ENCODE measurements around the gene HES5.

HES5 gene

DNA sequence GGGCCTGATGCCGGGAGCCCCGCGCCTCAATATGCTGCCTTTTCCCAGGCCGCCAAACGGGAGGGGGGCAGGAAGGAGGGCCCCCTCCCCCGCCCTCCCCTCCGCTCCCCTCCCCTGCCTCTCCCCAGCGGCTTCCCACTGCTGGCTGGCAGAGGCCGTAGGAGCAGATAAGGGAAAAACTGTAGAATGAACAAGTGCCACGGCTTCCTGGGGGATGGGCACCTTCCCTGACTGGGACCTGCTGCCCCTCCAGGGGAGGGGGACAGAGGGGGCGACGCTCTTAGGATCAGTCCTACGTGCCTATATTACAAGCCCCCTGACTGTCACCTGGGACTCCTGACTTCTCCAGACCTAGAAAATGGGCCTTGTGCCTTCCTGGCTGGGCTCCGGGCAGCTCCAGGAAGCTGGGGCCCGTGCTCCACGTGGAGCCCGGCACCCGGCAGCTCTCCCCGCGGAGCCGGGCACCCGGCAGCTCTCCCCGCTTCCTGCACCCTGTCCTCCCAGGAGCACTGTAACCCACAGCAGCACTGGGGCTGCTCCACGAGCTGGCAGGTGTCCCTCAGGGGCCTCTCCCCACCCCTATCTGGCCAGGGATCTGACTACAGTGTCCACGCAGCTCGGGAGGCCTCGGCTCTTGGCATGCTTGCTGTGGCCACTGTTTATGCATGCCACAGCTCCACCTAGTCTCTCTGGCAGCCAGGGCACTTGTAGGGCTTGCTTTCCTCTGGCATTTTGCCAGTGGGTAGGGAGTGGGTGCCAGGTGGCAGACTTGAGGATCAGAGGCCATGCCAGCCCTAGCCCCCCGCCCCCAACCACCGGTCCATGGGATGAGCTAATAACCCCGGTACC, 674 bp upstream of the HES5 start:
- no peak for DNase-seq (ENCODE audit: low read depth, low spot score)

DNA sequence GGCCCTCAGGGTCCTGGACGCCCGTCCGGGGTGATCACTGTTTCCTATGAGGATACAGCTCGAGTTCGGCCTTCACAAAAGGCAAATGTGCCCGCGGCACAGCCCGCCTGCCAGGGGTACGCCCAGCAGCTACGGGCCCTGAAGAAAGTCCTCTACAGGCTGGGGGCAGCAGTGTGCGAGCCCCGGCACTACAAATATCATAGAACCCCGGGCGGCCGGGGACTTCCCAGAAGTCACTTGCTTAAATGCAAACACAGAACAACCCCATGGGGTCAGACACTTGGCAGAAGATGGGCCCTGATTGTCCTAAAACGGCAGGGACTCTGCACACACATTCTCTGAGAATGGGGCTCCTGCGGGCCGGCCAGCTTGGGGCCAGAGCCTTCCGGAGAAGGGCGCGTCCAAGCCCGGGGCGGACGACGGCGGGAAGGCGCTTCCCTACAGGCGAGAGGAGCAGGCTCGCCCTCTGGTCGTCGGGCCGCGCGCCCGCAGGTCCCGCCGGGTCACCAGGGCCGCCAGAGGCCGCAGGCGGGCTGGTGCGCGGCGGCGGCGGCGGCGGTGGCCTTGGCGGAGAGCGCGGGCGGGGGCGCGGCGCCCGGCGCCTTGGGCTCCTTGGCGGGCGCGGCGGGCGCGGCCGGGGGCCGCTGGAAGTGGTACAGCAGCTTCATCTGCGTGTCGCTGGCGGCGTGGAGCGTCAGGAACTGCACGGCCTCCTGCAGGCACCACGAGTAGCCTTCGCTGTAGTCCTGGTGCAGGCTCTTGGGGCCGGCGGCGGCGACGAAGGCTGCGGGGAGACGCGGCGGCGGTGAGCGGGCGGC, 888 bp downstream of the HES5 start:
- no peak for DNase-seq (ENCODE audit: low read depth, low spot score)

DNA sequence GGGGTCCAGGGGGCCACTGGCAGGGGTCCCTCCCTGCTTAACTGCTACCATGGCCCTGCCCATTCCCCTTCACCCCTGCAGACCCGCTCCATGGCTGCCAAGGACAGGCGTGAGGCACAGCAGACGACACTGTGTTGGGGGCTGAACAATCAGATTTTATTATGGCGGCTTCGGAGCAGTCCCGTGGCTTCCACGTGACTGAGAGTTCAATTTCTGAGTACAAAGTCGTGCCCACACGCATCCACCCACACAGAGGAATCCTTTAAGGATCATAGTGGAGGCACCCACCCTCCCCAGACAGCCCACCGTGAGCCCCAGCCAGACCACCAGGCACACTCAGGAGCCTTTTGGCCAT, 1.5 kb downstream of the HES5 start:
- no peak for DNase-seq (ENCODE audit: low read depth, low spot score)

DNA sequence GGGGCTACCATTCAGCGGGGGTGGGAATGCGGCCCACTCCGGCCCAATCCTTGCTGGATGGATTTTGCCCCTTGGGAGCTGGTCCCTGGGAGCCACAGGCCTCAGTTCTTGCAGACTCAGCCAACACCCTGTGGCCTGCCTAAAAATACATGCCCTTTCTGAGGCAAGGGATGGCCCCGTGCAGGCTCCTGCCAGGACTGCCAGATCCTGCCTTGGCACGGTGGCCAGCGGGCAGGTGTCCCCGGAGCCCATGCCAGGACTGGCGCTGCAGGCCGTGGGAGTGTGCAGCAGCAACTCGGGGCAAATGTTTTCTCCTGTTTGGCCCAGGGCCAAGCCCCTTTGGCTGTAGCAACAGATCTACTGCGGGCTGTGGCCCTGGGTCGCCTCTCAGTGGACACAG, 2.0 kb downstream of the HES5 start:
- DNase-seq (ENCODE audit: low read depth, low spot score): no peak

DNA sequence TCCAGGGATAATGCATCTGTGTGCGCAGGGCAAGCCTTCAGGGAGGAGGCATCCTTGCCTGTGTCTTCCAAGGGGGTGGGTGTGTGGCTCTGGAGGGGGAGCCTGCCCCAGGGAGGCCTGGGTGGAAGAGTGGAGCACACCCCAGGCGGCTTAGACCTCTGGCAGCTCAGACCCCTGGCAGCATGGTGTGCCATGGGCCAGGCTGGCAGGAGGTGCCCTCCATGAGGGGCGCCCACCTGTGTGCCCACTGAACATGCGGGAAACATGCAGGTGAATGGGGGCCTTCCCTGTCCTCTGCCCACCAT, 2.6 kb downstream of the HES5 start:
- DNase-seq (ENCODE audit: low read depth, low spot score): no peak

DNA sequence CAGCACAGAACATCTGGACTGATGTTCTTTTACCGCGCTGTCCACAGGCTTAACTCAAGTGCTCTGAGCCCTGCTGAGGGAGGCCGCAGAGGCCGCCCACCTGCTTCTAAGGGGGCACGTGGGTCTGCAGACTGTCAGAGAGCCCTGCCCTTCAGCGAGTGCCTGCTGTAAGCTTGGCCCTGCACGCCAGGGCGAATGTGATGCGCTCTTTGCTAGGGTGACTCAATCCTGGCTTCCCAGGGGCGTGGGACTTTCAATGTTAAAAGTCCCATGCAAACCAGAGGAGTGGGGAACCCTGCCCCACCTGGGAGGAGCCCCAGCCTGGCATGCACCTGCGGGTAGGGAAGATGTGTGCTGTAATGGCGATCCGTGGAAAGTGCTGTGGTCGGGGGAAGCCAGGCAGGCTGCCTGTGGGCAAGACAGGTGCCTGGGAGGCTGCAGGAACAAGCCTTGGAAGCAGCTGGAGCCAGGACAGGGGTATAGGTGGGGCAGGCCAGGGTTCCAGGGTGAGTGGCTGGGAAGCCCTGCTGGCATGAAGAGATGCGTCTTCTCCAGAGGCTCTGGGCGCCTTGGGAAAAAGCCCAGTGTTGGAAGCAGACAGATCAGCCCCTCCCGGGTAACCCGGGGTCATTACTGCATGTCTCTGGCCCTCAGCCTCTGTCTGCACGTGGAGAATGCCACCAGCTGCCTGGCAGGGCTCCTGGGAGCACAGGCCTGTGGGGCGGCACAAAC, 3.1 kb downstream of the HES5 start:
- no peak for DNase-seq (ENCODE audit: low read depth, low spot score)

DNA sequence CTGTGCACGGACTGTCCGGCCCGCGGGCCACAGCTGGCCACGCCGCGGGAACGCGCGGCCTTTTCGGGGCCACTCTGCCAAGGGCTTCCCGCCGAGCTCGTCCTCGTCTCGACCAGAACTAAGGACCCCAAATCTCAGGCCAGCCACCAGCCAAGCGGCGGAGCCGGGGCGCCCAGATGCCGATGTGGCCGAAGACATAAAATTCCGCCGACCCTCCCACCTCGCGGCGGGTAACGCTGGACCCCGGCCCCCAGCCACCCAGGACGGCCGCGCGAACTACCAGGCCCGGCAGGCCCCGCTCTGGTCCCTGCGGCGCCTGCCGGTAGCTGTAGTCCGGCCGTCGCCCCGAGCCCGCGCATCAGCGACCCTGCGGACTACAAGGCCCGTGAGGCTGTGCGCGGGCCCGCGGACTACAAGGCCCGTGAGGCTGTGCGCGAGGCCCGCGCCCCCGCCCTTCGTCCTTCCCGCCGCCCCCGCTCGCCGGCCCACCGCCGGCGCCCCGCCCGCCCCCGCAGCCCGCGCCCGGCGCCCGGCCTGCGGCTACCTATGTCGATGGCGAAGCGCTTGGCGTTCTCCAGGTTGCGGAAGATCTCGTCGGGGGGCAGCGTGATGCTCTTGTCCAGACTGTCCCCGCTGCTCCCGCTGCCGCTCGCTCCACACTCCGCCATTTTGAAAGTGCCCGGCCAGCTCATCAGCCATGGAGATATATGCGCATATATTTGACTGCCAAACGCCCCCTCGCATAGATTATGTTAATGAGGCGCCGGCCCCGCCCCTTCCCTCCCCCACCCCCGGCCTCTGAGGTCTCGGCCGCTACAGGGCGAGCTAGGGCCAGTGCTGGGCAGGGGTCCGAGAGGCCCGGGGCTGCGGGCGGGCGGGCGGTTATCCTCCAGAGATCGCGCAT, 3.9 kb downstream of the HES5 start, which contains the start of gene PANK4:
TSS of gene PANK4 (minus strand) at position 677 of the 904 bp plus-strand sequence. CDS start at position 668, 9 bp downstream.
- peak; percentile 64 for DNase-seq (ENCODE audit: low read depth, low spot score)

DNA sequence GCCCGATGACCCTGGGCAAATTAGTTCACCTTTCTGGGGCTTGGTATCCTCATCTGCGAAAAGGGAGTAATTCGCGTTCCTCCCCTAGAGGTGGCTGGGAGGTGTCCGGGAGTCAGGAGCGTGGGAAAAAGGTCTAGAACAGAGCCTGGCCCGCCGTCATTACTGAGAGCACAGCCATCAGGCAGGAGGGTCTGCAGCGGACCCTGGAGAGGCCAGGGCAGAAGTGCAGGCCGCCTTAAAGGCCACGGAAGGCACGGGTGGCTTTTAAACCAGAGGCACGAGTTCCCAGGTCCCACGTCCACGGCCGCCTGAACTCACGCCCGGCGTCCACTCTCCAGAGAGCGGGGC, 4.5 kb downstream of the HES5 start:
- DNase-seq (ENCODE audit: low read depth, low spot score): no peak

DNA sequence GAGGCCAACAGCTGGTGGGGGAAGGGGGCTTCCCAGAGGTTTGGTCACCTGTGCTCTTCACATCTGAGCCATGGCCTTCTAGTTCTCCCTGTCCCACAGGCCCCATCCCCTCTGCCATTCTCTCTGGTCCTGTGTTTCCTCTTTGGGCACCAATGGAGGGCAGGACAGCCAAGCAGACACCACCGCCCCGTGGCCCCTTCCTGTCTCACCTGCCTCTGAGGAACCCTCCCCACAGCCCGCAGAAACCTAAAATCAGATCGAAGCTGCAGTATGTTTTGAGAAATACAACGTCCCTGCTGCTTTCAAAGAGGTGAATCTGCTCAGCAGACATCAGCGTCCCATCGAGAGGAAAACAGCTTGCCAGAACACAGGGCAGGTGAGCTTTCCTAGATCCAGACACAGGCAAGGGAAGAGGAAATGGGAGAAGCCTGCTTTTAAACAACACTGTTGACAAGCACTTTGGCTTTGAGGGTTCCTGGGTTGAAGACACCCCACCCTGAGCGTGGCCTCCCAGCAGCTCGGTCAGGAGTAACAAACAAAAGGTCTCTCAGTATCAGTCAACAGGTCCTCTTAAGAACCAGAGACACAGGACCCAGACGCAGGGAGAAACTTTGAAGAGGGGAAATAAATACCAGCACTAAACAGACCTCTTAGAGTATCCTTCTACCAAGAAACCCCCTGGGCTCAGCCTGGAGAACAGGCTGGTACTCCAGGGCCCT, 6.0 kb downstream of the HES5 start:
- DNase-seq (ENCODE audit: low read depth, low spot score): no peak

DNA sequence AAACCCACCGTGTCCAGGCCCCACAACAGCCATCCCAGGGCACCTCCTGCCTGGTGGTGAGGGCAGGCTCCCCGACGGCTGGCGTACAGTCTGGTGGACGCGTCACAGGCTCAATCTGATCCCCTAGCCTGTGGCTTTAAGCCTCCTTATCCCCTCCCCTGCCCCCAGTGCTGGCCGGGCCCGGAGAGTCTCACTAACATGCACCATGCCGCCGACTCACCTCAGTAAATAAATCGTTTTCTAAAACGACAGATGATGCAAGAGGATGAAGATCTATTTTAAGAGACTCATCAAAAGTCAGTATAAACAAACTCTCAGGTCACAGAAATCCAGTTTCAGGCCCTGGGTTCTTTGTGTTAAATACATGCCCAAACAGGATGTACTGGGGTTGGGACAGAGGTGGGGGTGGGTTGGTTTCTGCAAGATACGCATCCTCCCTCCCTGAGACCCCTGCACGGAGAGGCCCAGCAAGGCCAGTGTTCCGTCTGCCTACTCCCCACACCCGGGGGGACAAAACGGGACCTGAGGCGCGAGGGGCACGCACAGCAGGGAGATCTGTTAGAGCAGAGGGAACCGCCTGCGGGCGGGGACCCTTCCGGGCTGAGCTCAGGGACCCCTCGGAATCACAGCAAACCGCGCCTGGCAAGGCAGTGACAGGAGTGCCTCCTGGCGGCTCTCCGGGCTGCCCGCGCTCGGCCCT, 6.7 kb downstream of the HES5 start:
- no peak for DNase-seq (ENCODE audit: low read depth, low spot score)

DNA sequence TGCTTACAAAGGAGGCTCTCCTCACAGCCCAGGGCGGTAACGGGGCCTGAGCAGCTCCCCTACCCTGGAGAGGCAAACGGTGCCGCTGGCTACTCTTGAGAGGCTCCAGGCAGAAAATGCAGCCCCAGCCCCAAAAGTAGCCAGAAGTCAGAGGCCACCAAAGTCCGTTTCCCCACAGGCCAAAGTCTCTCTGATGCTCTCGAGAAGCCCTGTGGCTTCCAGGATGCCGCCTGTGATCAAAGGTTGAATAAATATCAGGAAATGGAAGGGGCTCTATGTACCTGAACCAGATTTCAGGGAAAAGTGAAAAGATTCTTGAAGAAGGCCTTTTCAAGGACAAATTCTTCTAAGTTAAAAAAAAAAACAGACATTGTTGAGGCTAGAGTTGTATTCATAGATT, 7.8 kb downstream of the HES5 start:
- DNase-seq (ENCODE audit: low read depth, low spot score): no peak

DNA sequence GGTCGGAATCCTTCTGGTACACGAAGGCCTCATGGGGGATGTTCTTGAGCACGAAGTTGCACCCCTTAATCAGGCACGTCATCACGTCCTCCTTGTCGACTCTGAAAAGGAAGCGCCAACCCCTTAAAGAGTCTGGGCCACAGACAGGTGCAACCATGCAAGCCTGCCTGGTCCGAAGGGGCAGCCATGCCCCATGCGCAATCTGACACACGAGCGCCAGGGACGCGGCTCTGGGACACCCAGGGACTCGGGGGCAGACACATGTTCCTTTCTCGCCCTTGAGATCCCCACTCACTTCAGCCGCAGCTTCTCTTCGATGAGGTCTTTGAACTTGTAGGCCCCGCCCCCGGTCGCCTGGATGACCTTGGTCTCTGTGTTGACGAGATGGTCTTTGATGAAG, 9.3 kb downstream of the HES5 start:
- no peak for DNase-seq (ENCODE audit: low read depth, low spot score)

DNA sequence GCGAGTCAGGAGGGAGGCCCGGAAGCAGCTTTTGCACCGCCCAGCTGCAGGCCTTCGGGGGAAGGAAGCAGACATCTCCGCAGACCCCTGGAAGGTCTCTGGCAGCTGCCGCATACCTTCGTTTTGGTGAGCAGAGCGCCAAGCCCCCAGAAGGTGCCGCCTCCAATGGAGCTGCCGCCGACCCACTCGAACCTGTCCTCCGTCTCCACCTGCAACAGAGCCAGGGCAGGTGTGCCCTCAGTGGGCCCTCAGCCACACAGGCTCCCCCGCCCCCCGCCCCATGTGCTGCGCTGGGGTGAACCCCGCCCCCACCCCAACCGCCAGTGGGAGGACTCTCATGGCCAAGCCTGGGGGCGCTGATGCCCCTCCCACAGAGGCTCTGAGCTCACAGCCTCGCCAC, 9.9 kb downstream of the HES5 start:
- no peak for DNase-seq (ENCODE audit: low read depth, low spot score)

DNA sequence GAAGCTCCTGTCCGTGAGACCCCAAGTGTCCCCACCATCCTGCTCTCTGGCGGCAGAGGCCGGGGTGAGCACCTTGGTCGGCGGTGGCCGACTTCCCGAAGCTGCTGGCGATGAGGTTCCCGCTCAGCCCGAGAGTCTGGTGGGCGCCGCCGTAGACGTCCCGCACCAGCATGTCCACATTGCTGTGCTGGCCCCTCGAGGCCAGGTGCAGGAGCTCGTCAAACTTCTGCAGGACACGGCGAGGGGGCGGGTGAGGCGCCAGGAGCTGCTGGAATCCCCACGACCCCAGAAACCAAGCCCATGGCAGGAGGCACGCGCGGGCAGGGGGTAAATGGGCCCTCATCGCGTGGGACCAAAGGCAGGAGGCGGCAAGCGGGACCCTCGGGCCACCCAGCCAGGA, 10.3 kb downstream of the HES5 start:
- no peak for DNase-seq (ENCODE audit: low read depth, low spot score)

DNA sequence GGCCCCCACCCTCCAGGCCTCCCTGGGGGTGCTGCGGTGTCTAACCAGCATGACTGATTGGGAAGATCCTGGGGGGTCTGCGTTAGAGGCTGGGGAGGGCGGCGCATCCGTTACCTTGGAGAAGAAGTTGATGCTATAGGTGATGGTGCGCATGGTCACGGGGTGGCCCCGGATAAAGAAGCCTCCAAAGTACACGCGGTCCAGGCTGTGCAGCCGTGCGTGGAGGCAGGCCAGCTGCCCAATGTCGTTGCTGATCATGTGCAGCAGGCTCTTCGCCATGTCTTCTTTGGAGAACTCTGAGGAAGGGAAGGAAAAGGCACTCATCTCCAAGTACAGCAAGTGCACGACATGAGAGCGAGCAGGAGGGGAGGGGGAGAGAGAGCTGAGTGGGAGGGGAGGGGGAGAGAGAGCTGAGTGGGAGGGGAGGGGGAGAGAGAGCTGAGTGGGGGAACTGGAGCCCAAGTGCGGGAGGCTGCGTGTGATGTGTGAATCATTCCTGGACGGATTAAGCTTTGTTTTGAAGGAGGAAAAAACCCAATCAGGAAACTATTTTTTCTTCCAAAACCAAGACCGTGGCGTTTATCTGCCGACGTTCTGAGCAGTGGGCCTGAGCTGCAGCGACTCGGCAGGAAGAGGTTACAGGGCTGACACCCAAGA, 10.9 kb downstream of the HES5 start:
- DNase-seq (ENCODE audit: low read depth, low spot score): no peak

DNA sequence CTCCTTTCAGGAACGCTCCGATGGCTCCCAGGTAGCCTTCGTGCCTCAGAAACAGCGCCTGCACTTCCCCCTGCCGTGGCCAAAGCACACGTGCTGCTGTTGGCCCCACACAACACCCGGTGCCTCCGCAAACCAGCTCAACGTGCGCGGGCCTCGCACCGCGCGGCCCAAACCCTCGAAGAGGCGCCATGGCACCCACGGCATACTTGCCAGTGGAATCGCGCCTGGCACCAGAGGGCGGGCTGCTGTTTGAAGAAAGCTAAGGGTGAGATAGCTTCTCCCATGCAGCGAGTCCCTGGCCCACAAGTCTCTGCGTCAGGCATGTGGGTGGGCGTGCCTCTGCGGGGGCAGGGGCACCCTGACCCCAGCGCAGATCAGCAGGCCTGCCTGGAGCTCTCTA, 11.5 kb downstream of the HES5 start:
- no peak for DNase-seq (ENCODE audit: low read depth, low spot score)

DNA sequence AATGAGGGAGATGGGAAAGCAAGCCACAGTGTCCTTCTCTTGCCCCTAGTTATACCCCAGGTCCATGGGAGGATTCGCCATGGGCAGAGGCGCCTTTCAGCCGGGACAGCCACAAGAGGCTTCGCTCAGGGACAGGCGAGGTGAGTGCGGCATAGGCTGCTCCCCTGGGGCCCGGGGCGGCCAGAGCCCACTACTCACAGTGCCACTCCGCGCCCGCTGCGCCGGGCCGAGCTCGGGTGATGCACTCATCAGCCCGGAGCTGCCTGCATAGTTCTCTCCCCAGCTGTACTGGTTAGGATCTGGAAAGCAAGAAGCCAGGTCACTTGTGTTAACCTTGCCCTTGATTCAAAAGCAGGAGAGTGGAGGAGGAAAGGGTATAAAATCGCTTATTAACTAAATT, 12.1 kb downstream of the HES5 start:
- DNase-seq (ENCODE audit: low read depth, low spot score): no peak

DNA sequence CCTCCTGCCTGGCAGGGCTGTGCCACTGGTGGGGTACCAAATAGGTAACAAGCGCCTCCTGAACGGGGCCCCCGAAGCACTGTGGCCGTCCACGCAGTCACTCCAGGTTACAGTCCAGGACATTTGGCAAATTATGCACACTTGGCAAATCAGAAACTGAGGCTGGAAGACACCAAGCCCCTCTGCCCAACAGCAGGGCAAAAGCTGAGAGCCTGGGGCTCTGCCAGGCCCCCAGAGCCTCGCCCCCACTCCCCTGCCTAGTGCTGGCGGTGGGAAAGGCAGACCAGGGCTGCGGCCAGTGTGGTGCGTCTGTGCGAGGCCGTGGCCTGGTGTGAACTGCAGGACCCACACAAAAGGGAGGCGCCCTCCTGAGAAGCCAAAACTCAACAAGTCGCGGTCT, 13.1 kb downstream of the HES5 start:
- no peak for DNase-seq (ENCODE audit: low read depth, low spot score)

DNA sequence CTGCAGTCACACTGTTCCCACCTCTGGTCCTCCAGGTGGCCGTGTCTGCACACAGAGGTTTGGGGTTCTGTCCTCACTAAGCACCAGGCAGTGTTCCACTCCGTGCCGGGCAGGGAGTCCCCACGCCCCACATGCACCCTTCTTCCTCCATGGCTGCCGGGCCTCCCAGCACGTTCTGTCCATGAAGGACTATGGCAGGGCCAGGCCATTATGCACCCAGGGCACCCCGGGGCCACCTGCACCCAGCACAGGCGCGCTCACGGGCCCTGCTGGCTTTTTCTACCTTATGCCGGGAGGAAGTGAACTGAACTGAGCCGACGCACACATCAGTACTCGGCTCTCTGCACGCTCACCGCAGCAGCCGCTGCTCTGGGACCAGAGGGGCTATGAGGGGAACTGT, 13.9 kb downstream of the HES5 start:
- DNase-seq (ENCODE audit: low read depth, low spot score): no peak

DNA sequence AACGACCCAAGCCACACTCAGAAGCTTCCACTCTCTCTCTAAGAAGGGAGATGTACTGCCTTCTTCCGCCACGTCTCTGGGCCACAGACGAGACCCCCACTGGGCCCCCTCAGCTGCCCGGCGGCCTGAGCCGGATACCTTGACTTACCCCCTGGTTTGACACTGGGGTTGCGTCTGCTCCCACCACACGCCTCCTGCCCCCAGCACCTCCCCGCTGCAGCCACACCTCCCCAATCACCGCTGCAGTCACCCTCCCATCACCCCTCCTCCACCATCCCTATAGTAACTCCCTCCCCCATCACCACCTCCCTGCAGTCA, 14.3 kb downstream of the HES5 start:
- no peak for DNase-seq (ENCODE audit: low read depth, low spot score)

Measured in brain pericyte (primary cell).